ENCODE measurements around the gene JPT2. TPM values are rescaled to one million over a fixed set of nuclear protein-coding genes. Genes with fewer than 3 reads are reported as not detected.
"Not testable (repeated sequence)": the region's sequence is repeated elsewhere in the genome, so short reads cannot be mapped to it uniquely, and the experiment has no call there.

The JPT2 gene
- total RNA-seq, 1 experiment from 2014 or later = 168 TPM

DNA sequence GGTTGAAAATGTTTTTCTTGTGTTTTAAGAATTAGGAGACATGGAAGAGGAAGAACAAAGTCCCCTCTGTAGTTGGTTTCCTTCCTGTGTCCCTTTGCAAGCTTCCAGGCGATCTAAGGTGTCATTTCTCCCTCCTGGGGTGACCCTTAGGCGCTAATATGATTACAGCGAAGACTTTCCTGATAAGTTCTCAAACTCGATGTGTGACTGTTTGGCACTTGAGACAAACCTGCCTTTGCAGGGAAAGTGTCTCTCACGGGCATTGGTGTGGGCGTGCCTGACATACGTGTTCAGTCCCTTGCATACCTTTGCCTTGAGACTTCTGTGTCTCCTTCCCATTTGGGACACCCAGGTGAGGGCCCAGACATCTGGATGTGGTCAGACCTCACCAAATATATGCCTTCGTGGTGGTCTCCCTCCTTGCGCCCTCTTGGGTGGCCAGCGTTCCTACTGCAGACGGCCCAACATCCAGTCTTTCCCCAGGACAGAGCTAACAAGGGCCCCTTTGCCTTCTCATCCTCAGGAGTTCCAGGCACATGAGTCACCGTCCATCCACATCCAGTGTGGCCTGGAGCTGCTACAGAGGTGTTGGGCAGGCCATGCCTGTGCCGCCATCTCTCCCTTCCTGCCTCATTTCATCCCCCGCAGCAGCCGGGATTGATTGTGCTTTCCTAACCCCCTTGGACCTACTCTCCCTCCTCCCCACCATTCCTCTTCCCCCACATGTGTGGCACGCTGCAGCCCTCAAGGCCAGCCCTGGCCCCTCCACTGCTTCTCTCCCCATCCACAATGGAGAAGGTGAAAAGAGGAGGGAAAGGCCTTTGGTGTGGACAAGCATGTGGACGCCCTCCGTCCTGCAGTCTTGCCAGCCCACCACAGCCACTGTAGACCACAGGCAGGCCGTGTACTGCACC lies 3.1 kb upstream of the JPT2 start:
- peak; percentile 87 for DNase-seq (ENCODE audit: low read depth)

DNA sequence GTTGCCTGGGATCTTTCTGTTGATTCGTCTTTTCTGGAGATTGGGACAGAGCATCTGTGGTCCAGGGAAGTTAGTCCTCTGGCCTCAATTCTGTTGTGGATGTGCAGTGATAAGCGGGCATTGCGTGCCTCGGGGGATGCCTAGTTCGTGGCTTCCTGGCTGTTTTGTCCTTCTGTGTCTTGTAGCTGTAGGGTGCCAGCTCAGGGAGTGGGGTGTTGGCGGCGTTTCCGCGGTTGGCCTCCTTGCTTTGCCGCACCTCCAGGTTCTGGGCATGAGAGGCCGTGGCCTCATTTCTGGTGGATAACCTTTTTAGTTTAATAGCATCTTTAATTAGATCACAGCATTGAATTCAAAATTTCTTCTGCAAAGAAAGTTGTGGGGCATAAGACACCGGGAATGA lies 1.4 kb upstream of the JPT2 start:
- DNase-seq (ENCODE audit: low read depth) = no peak

DNA sequence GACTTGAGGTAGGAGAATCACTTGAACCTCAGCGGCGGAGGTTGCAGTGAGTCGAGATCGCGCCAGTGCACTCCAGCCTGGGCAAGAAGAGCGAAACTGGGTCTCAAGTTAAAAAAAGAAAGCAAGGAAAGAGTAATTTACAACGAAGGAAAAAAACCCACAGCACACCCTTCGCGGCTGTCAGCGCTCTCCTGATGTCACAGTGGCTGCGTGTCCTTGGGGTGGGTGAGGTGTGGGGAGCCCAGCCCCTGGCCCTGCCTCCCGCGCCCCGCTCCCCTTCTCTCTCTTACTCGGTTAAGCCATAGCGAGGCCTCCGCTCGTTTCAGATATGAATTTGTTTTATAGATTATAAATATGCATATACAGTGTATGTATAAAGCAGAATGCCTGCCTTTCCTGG lies 740 bp upstream of the JPT2 start:
- no peak for DNase-seq (ENCODE audit: low read depth)

DNA sequence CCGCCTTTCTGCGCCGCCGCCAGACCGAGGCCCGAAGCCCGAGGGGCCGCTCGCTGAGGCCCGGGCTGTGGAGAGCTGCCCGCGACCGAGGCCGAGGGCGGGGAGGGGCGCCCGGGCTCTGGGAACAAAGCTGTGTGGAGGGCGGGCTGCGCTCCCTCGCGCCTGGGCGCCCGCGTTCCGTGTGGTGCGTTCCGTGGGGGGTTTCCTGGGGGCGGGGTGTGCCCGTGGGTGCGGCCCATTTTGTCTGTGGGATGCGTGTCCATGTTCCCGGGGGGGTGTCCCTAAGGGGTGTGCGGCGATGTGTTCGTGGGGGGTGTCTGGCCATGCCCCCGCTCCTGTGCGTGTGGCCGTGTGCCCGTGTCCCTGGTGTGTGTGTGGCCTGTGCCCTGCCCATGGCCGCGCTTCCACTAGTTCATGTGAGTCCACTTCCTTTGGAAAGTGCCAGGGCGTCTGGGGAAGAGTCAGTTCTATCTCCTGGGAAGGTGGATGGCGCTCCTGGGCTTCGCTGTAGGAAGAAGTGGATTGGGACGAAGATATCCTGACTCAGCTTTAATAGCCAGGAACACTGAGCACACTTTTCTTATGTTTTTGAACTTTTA lies 520 bp downstream of the JPT2 start:
- DNase-seq (ENCODE audit: low read depth) = peak; percentile 63

DNA sequence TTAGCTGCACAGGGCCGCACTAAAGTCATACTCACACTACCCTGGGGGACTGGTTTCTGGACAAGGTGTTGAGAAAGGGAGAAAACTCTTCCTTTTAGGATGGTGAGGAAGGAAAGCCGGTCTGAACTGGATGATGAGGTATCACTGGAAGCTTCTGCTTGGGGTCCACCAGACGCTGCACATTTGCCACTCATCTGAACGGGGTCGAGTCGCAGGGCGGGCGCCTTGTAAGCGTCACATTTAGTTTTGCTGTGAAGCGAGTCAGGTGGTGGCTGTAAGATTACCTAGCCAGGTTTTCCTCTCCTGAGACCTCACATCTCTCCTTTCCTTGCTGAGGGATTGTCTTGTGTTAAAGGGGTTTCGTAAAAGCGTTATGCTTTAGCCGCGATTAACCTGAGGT lies 2.3 kb downstream of the JPT2 start:
- no peak for DNase-seq (ENCODE audit: low read depth)

DNA sequence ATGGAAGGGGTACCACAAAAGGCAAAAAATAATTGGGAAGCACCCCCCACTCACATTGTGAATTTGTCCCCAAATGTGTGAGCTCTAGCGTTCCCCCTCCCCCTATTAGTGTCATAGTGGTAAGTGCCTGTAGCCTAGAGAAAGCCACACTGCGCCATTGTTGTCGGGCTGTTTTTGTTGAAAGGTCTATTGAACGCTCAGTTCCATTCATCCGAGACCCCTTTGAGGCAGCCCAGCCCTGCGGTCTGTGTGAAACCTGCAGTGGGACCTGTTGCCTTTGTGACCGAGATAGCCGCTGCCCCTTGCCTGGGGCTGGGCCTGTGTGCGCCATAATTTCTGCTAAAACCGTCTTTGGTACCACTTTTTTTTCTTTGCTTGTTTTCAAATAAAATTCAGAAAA lies 3.0 kb downstream of the JPT2 start:
- no peak for DNase-seq (ENCODE audit: low read depth)

DNA sequence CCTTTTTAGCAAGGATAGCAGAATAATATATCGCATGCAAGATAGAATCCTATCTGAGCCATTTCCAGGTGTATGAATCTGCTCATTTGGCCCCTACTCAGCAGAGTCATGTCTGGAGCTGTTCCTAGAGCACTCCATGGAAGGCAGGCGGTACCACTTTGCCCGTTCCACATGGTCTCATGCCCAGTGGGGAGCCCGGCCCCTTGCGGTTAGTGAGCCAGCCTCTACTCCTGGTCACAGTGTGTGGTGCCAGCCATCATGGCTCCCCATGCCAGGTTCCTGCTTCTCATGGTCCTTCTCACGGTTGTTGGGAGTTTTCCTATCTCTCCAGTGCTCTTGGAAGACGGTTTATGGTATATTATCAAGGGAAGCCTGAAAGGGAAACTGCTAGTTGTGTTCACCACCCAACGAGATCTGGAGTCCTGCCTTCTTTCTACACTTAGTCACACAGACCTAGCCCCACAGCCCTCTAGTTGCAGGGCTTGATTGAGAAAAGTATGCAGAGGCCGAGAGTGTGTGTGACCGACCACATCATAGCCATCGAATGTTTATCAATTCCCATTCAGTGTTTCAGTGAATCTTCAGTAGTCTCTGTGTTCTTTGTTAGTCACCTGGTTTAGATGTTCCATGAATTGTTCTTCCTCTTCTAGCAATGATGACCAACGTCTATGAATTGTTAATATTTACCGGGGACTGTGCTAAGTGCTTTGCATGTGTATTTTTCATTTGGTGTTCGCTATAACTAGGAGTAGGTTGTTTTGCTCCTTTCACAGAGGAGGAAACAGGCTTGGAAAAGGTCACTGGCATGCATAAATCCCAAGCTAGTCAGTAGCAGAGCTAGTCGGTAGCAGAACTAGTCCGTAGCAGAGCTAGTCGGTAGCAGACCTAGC lies 9.6 kb downstream of the JPT2 start:
- no peak for DNase-seq (ENCODE audit: low read depth)

DNA sequence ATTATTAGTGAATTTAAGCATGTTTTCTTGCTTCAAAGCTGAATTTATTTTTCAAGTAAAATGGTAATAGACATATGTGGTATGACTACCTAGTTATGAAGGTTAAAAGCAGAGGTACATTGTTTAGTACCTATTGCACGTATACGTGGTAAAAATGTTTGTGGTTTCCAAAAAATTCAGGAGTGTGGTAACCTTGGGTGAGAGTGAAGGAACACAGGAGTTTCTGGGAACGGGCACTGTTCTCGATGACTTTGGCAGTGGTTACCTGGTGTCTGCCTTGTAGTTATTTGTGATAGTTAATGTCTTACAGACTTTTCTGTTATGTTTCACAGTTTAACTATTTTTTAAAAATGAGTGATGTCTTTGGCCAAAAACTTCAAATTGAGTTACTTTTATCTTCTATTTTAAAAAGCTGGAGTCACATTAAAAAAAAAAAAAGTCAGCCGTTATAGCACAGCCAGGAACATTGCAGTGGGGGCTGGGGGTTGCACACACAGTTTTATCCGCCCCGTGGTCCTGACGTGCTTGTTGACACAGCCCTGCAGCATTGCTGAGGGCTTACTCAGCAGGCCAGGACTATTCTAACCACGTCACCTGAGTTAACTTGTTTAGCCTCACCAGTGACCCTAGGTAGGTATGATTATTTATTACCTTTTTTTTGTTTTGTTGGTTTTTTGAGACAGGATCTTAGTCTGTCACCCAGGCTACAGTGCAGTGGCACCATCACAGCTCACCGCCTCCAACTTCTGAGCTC lies 10.9 kb downstream of the JPT2 start:
- peak; percentile 94 for DNase-seq (ENCODE audit: low read depth)

DNA sequence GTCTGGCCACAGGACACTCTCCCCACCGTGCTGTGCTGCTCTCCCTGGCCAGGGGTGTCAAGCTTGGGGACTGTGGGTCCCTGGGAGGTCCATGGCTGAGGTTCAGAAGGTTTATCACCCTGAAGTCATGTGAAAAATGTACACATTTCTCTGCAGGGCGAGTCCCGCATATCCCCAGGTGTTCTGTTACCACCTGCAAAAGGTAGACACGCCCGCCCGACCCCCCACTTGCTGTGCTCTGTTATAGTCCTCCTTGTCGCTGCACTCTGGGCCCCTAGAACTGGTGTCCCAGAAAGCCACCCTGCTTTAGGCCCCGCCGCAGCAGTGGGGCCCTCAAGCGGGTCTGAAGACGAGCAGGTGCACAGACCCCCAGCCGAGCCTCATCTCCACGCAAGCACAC lies 11.8 kb downstream of the JPT2 start:
- no peak for DNase-seq (ENCODE audit: low read depth)

DNA sequence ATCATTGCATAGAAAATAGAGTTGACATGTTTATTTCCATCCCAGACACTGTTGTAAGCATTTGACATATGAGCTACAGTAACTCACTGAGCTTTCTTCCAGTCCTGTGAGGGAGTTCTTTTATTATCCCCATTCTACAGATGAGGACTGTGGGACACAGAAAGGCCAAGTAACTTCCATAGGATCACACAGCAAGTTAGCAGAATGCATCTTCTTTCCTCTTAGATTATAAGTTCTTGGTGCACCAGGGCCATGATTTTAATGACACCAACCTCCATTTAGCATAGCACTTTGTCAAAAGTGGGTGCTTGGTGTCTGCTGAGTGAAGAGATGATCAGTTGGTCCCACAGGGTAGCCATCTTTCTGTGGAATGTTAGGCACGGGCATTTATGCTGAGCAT lies 12.7 kb downstream of the JPT2 start:
- DNase-seq (ENCODE audit: low read depth) = no peak

DNA sequence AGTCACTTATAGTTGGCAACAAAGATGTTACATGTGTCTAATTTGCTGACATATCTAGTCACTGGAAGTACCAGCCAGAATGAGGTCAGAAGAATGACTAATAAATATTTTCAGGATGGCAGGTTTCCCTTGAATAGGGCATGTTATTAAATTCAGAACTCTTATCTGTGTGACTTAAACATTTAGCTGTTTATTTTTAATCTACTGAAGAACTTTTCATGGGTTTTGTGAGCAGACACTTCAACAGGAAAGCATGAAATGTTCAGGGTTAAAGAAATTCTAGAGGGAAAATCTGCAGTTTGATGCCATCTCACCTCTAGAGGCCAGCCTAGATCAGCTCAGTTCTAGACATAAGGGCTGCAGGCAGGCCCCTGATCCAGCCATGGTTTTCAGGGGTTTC lies 13.2 kb downstream of the JPT2 start:
- DNase-seq (ENCODE audit: low read depth) = peak; percentile 81

DNA sequence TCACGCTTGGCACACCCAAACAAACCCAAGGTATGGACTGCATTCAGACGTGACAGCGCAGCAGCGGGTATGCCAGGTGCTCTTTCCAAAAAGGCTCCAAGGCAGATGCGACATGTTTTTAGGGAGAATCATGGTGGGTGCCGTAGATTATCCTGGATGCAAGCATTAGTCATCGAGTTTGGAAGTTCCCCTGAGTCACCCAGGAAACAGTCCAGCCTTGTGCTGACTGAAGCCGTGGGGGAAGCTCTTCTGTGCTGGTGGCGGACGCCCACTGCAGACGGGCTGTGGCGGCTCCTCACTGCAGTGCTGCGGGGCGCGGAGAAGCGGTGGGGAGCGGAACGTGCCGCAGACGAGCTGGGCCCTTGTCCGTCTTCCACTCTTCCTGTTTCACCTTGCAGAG lies 13.9 kb downstream of the JPT2 start:
- DNase-seq (ENCODE audit: low read depth) = peak; percentile 80

DNA sequence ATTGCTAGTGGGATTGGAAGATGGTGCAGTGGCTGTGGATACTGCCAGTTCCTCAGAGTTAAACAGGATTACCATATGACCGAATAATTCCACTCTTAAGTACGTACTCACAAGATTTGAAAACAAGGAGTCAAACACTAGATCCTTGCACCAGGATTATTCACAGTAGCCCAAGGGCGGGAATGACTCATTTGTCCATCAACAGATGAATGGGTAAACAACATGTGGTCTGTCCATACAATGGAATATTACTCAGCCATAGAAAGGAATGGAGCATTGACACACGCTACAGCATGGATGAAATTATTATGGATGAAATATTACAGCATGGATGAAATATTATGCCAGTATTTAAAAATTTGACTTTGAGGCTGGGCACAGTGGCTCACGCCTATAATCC lies 18.8 kb downstream of the JPT2 start:
- peak; percentile 76 for DNase-seq (ENCODE audit: low read depth)

DNA sequence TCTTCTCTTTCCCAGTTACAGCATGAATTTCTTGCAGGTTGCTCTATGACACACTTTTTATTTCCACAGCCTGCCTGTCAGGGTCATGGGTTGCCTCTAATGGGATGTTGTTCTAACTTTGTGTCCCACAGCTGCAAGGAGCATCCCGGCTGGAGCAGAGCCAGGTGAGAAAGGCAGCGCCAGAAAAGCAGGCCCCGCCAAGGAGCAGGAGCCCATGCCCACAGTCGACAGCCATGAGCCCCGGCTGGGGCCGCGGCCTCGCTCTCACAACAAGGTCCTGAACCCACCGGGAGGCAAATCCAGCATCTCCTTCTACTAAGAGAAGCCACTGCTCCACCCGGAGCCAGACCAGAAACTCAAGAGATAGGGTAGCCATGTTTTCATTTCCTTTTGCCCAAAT lies 20.6 kb downstream of the JPT2 start:
- DNase-seq (ENCODE audit: low read depth) = no peak

DNA sequence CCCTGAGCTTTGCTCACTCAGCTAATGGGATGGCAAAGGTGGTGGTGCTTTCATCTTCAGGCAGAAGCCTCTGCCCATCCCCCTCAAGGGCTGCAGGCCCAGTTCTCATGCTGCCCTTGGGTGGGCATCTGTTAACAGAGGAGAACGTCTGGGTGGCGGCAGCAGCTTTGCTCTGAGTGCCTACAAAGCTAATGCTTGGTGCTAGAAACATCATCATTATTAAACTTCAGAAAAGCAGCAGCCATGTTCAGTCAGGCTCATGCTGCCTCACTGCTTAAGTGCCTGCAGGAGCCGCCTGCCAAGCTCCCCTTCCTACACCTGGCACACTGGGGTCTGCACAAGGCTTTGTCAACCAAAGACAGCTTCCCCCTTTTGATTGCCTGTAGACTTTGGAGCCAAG lies 22.2 kb downstream of the JPT2 start:
- no peak for DNase-seq (ENCODE audit: low read depth)

DNA sequence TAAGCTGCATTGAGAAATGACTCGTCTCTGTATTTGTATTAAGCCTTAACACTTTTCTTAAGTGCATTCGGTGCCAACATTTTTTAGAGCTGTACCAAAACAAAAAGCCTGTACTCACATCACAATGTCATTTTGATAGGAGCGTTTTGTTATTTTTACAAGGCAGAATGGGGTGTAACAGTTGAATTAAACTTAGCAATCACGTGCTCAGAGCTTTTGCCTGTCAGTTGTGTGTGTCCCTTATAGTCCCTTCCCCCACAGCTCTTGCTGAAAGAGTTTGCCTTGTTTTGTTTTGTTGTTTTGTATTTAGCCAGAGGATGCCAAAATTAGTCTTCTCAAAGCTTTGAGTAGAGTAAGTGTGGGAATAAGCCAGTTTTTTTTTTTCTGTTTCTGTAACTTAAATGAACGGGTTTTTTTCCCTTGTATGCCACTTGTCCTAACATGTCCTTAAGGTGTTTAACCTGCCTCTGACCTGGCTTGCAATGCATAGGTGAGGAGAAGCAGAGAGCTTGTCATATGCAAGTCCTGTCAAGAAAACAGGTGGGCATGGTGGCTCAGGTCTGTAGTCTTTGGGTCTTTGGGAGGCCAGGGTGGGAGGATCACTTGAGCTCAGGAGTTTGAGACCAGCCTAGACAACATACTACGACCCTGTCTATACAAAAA lies 23.3 kb downstream of the JPT2 start:
- no peak for DNase-seq (ENCODE audit: low read depth)

DNA sequence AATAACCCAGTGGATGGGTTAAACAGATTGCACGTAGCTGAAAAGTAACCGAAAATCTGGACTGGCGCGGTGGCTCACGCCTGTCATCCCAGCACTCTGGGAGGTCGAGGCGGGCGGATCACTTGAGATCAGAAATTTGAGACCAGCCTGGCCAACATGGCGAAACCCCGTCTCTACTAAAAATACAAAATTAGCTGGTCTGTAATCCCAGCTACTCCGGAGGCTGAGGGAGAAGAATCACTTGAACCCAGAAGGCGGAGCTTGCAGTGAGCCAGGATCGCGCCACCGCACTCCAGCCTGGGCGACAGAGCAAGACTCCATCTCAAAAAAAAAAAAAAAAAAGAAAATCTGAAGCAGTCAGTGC lies 27.2 kb downstream of the JPT2 start:
- not testable (repeated sequence) for DNase-seq (ENCODE audit: low read depth)

DNA sequence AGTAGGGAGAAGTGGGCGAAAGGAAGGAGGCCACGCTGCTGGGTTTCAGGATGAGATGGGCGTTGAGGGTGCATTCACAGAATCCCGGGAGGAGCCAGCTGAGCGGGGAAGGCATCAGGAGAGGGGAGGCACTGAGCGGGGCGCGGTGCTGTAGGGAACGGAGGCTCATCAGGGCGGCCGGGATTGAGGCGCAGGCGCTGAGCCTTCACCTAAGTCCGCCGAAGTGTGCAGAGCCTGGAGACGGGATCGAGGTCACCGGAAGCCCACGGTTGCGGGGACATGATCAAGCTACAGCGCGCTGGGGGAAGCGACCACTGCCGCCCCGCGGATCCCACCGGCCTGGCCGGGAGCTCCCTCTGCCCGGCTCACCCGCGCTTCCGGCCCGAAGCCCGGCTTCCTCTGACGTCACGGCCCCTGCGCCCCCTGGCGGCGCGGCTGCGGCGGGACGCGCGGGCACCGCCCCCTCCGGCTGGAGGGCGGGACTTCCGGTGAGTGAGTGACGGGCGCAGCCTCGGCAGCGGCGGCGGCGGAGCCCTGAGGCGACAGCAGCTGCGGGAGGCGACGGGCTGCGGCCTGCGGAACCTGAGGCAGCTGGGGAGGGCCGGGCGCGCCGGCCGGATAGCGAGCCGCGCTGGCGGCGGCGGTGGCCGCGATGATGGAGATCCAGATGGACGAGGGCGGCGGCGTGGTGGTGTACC lies 27.8 kb downstream of the JPT2 start, which contains the start of gene MAPK8IP3:
MAPK8IP3 (plus strand) TSS at position 508 of the 698 bp plus-strand sequence; CDS start at position 653, 145 bp downstream.
- peak; percentile 81 for DNase-seq (ENCODE audit: low read depth)

DNA sequence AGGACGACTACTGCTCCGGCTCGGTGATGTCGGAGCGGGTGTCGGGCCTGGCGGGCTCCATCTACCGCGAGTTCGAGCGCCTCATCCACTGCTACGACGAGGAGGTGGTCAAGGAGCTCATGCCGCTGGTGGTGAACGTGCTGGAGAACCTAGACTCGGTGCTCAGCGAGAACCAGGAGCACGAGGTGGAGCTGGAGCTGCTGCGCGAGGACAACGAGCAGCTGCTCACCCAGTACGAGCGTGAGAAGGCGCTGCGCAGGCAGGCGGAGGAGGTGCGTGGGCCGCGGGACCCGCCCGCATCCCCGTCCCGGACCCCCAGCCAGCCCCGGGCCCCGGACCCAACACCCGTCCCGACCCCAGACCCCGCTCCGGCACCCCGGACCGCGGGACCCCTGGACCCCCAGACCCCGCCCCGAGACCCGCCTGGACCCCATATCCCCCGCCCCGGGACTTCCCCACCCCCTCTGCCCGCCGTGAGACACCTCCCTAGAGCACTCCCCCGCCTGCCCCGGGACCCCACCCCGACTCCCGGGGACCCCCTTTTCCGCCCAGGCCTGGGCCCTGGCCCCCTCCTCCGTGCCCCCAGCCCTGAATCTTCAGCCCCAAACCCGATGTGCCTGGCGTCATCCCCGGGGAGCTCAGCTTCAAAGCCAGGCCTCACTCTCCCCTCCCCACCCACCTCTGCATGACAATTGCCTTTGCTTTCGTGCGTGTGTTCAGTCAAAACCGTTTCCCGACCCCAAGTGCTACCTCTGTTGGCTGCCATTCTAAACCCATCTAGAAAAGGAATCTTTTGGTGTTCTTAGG lies 28.5 kb downstream of the JPT2 start:
- DNase-seq (ENCODE audit: low read depth) = peak; percentile 45
